Activated T-cell treated with anti-CD3 and anti-CD28 coated beads, Interleukin-2, amount 50 U/mL, for 48 hours (primary cell): Measurements from ENCODE around the gene PSMG4.

Experiments used
- DNase-seq, 2 experiments: peaks; one replicate each; pipeline ENCODE4 v3.0.0-alpha.2; 2020

The PSMG4 gene

GRCh38 chr6:3291987-3292386 is 33.2 kb downstream of the PSMG4 start:
- DNase-seq, result no peak

DNA sequence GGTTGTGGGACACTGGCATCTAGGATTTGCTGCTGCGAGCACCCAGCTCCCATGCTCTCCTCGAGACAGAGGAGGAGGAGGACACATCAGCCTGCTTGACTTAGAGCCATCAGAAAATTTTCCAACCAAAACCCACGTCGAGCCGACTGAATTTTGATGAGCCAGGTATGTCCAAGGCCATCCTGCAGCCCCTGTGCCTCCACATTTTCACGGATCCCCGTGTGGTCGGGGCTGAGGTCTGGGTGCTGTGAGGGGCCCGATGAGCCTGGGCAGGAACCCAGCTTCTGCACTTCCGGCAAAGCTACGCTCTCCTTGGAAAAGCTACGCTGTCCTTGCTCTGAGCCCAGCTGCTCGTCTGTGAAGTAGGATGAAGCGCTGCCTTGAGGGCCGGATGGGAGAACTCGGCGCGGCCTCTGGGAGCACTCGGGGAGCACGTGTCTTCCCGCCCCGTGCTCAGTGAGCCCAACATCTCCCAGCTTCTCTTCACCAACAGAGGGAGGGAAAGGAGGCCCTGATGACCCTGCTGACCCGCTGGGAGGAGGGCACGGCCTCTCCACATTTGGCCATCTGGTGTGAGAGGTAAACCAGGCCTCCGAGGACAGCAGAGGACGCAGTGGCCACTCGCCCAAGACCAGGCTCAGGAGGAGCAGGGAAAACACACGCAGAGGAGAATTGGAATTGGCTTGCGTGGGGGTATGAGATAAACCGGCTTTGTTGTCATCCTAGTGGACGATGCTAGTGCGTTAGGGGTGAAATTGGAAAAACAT is 33.9 kb downstream of the PSMG4 start:
- DNase-seq, result no peak

GRCh38 chr6:3293271-3294155 is 34.8 kb downstream of the PSMG4 start:
- DNase-seq, result no peak

DNA sequence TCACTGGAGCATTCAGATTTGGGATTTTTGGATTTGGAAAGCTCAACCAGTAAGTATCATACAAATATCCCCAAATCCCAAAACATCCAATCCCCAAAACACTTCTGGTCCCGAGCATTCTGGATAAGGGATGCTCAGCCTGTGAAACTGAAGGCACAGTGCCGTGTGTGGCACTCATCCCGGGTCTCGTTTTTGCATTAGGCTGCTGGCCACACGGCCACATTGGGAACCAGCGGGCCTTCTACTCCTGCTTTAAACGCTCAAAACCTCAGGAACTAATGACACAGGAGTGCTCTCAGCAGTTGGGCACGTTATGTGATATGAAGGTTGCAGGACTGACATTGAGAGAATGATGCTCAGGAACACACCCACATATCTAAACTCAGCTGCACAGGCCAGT is 35.6 kb downstream of the PSMG4 start:
- DNase-seq, result no peak

DNA sequence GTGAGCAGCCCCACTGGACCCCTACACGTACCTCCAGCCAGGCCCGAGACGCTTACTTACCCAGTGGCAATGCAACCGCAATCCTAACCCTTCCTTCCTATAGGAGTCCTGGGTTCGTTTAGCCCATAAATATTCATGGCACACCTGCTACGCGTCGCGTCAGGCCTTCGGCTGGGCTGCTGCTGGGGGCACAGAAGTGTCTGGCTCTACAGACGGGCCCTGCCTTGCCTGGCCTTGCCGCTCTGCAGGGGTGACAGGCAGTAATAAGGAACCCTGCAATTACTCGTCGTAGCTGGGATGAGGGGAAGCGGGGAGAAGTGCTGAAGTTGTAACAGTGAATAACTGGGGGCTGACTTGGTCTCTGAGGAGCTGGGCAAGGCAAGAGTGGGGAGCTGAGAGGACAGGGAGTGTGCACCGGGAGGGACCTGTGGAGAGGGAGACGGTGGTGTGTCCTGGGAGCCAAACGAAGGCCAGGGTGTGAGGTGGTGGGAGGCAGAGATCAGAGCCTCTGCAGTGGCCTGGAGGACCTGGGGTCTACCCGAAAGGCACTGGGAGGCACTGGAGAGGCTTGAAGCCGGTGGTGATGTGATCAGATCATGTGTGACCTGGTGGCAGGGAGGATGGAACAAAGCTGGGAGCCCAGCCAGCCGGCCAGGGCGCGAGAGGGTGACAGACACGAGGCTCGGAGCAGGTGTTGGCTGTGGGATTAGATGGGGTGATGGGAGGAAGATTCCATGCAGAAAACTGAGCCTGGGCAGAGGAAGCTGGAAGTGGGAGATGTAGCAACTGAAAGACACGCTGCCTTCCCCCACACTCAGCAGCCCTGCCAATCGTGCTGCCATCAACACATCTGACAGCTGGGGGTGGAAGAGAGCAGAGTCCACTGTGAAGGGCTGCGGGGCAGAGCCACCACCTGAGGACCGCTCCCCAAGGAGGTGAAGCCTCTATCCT is 36.4 kb downstream of the PSMG4 start:
- DNase-seq, result no peak

GRCh38 chr6:3296078-3296477 is 37.3 kb downstream of the PSMG4 start:
- no peak for DNase-seq

GRCh38 chr6:3296537-3296936 is 37.8 kb downstream of the PSMG4 start:
- no peak for DNase-seq

GRCh38 chr6:3297006-3297405 is 38.3 kb downstream of the PSMG4 start:
- DNase-seq, result no peak

DNA sequence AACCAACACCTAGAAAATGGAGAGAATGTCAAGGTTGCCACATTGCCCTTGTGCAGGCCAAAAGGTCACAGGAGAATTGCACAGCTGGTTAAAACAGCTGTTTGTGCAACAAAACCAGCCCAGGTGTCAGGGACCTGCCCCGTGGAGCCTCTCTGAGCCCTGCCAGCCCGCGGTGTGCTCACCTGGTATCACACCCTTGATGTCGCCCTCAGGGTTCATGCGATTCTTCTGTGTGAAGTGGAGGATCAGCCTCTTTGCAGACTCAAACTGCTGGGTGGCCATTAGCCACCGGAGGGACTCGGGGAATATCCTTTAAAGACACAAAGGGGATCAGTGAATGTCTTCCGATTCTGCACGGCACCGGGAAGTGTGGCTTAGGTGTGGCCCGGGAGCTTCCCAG is 39.2 kb downstream of the PSMG4 start:
- no peak for DNase-seq

DNA sequence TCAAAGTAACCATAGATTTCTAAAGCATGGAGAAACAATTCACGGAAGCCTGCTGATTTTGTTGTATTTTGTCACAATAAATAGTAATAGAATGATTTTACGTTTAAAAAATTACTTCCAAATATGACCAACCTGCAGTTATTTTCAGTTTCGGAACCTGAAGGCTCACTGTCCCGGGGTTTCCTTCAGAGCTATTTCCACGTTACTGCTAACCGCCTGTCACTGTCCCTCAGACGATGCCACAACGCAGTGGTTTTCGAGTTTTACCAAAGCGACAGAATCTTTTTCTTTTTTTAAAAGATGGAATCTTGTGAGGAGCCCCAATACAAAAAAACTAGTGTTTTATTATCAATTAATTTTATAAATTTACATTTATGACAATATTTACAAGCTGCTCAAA is 40.5 kb downstream of the PSMG4 start:
- no peak for DNase-seq

DNA sequence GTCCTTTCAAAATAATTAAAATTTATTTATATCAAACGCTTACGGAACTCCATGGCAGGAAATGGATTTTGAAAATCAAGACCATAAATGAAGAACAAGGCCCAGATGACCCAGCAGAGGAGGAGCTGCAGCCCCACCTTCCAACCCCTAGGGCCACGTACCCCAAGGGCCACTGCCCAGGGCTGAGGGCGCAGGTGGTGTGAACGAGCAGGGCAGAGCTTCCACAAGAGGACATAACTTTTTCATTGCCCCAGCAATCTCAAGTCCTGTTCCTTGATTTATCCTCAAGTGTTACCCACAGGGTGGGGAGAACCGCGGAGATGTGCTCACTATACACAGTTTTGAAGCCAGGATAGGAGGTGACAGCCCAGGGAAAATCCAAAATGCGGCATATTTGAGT is 42.8 kb downstream of the PSMG4 start:
- no peak for DNase-seq

- DNase-seq, result no peak
Measured at GRCh38 chr6:3303795-3304411, 45.2 kb downstream of the PSMG4 start.

DNA sequence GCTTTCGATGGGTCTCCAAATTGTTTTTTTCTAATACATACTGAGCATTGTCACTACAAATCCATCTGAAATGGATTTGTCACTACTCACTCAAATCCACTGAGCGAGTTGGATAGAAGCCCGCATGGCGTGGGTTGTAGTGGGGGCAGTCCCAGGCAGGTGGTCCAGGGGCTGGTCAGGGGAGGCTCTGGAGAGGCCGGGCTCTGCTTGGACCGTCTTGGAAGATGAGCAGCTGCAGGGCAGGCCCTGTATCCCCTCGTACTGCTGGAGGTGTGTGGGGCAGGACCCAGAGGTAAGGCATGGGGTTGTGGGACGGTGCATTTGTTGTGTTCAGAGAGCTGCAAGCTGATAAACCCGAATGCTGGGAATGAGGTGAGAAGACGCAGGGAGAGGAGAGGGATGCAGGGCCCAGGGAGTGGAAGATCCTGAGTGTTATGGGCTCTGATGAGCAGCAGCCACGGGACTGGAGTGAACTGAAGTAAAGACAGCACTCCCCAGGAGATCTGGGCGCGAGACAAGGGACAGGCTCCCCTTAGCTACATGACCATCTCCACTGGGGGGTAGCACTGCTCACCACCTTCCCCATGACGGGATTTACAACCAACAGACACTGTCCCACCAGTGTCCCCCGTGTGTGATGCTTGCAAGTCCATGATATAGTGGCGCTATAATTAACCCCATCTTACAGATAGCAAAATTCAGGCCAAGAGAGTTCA is 45.9 kb downstream of the PSMG4 start:
- no peak for DNase-seq

DNA sequence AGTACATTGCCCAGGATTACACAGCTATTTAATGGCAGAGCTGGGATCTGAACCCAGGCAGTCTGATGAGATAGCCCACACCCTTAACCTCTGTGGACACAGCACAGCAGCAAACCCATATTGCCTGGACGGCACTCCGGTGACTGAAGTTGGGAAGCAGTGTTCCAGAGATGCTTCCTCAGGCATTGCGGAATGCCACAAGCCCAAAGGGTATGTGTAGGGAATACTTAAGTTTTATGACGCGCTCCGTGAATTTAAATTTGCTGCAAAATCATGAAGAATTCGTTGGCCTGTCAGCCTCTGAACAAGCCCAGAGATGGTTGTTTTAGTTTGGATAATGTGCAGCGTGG is 46.4 kb downstream of the PSMG4 start:
- no peak for DNase-seq

GRCh38 chr6:3305831-3306230 is 47.1 kb downstream of the PSMG4 start:
- DNase-seq, result no peak

- DNase-seq, result no peak
Measured at GRCh38 chr6:3306848-3307247, 48.1 kb downstream of the PSMG4 start.

DNA sequence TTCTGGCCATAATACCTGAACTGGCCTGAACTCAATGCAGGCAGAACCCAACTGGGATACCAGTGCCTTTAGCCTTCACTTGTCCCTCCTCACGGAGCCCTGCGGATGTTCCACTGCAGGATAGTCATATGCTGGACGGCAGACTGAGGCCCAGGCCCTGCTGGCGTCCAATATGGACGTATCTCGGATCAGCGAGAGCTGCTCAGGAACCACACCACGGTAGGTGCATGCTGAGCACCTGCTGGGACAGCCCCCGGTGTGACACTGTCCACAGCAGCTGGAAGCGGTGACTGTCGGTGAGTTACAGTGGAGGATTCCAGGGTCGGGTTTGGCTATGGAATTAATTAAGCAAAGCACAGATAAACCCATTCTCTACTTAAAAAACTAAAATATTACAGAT is 48.7 kb downstream of the PSMG4 start:
- no peak for DNase-seq

DNA sequence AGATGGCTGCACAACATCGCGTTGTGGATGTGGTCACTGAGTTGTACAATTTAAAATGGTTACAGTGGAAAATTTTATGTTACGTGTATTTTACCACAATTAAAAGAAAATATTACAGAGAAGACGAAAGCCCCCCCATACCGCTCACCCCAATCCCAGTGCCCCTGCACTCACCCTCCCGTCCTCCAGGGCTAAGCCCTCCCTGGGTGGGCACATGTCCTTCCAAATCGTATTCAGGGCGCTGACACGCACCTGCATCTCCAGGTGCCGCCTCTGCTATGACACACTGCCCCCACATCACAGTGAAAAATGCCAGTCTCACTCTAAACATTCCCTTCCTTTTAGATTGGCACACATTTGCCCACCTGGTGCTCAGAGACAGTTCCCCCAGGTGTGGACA is 49.4 kb downstream of the PSMG4 start:
- no peak for DNase-seq

DNA sequence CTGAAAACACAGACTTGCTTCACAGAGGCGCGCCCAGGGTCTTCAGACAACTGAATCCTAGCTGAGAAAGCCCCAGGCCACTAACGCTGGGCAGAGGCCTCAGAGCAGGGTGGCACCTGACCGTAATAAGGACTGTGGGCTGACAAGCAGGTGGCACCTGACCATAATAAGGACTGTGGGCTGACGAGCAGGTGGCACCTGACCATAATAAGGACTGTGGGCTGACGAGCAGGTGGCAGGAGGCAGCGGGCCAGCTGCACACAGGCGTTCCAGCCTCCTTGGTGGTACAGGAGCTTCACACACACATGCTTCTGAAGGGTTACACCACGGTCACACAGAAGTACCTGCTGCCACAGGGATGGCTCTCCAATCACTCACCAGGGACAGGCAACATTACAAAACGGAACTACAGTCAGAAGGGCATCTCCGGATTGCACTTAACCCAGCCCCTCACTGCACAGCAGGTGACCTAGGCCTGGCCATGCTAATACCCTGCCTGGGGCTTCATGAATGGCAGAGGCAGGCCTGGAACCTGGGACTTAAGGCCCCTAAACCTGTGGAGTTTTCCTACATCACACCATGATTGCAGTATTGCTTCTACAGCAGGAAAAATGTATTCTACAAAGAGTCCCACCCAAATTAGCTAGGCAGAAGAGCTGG is 50.8 kb downstream of the PSMG4 start:
- no peak for DNase-seq

GRCh38 chr6:3310051-3310448 is 51.3 kb downstream of the PSMG4 start:
- DNase-seq, result no peak

DNA sequence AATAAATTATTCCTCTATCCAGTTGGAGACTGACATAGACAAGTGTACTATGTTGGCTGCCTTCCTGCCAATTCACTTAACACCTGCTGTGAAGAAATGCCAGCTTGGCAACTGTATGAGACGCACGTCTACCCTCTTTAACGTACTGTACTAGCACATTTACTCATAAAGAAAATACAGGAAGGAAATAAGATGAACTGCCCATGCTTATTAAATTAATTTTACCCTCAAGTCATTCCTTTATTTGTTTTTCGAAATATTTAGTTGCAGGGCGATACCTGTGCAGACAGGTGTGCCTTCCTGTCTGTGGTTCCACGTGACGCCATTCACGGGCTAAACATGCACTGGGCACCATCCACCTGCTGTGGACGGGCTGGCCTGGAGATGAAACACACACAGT is 52.0 kb downstream of the PSMG4 start:
- DNase-seq, result no peak

DNA sequence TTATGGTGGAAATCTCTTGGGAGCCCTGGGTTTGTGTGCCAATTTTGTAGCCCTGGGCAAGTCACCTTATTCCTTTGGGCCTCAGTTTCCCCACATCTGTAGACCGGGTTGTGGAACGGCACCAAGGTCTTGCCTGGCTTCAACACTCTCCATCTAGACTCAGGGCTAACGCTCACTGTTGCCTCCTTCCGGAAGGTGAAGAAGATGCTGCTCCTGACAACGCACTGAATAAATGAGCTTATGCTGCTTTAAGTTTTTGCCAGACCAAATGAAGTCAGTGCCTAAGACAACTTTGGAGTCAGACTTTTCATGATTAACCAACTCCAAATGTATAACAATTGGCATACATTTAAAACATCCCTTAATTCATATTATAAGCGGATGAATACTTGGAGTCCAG is 53.1 kb downstream of the PSMG4 start:
- no peak for DNase-seq
